Activated CD4-positive, alpha-beta memory T cell treated with anti-CD3 and anti-CD28 coated beads for 36 hours (primary cell): Measurements from ENCODE around the gene CYSRT1. TPM values are rescaled to one million over a fixed set of nuclear protein-coding genes. Genes with fewer than 3 reads are reported as not detected.
A peak's percentile ranks its signal among the peaks of the same experiment; 100 is the strongest.
"Not testable (repeated sequence)": the region's sequence is repeated elsewhere in the genome, so short reads cannot be mapped to it uniquely, and the experiment has no call there.

Source experiments
- CTCF ChIA-PET: fragments of 350-600 bp; sonication (Branson Sonifier 250); formaldehyde crosslinking; loops from one replicate; lab custom pipeline; 2021; ENCODE audit warnings: antibody characterized with exemption, inconsistent platforms; lab: Charles Lee
- POLR2A ChIA-PET: fragments of 350-600 bp; sonication (Branson Sonifier 250); formaldehyde crosslinking; loops from one replicate; lab custom pipeline; 2021; ENCODE audit warnings: antibody characterized with exemption; lab: Charles Lee
- DNase-seq: peaks from one replicate; pipeline ENCODE4 v3.0.0-alpha.2; 2020
- H3K27ac Mint-ChIP-seq: one replicate; pipeline ENCODE4 v1.8.0; 2021; ENCODE audit warnings: mixed read lengths
- H3K27me3 Mint-ChIP-seq: one replicate; pipeline ENCODE4 v1.8.0; 2021; ENCODE audit warnings: mixed read lengths
- H3K36me3 Mint-ChIP-seq: one replicate; pipeline ENCODE4 v1.8.0; 2021; ENCODE audit warnings: mixed read lengths
- H3K4me1 Mint-ChIP-seq: one replicate; pipeline ENCODE4 v1.8.0; 2021; ENCODE audit warnings: low read depth, mixed read lengths
- H3K4me3 Mint-ChIP-seq: one replicate; pipeline ENCODE4 v1.8.0; 2021; ENCODE audit warnings: mild to moderate bottlenecking, mixed read lengths
- H3K9me3 Mint-ChIP-seq: one replicate; pipeline ENCODE4 v1.8.0; 2021; ENCODE audit warnings: mixed read lengths
- intact Hi-C: fragments of 100-400 bp; cut with micrococcal nuclease; formaldehyde crosslinking; loops from one replicate; pipeline ENCODE4 v1.15.1; 2023
- total RNA-seq, 2 experiments: library from RNA; stranded (reverse); gene quantifications; one replicate each; pipeline ENCODE4 v1.2.3, GENCODE V29; 2021

CYSRT1 gene
- total RNA-seq, 2 experiments from 2014 or later = 0.21 to 0.70 TPM

DNA sequence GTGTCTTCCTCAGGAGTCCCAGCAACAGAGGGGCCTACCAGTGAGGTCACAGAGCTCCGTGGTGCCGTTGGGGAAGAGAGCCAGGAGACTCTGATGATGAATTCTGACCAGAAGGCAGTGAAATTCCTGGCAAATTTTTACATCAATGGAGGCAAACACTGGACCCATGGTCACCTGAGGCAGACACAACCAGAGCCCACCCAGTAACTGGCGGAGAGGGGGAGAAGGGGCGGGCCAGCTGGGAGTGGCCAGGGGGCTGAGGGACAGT, 26.2 kb downstream of the CYSRT1 start, which contains the start of gene STPG3:
TSS of gene STPG3 (plus strand) at position 93 of the 268 bp plus-strand sequence. CDS start at position 94, 1 bp downstream.
- no peaks in the 10 kb centered on the region for H3K9me3 Mint-ChIP-seq
- peaks cover 2% of the 10 kb centered on the region for H3K36me3 Mint-ChIP-seq
- POLR2A ChIA-PET = interaction anchor here (2.5 kb wide), 1 partner anchor 10 kb away, joined by 13 read pairs; the partner anchor contains the start of gene TUBB4B
- CTCF ChIA-PET = no interaction called here
- H3K27ac Mint-ChIP-seq = no peak within 1 kb of the TSS
- intact Hi-C loops = no loop called here
- H3K4me1 Mint-ChIP-seq = peaks cover 10% of the 10 kb centered on the region
- H3K4me3 Mint-ChIP-seq = no peak within 1 kb of the TSS
- no peak for DNase-seq
- no peaks in the 10 kb centered on the region for H3K27me3 Mint-ChIP-seq

DNA sequence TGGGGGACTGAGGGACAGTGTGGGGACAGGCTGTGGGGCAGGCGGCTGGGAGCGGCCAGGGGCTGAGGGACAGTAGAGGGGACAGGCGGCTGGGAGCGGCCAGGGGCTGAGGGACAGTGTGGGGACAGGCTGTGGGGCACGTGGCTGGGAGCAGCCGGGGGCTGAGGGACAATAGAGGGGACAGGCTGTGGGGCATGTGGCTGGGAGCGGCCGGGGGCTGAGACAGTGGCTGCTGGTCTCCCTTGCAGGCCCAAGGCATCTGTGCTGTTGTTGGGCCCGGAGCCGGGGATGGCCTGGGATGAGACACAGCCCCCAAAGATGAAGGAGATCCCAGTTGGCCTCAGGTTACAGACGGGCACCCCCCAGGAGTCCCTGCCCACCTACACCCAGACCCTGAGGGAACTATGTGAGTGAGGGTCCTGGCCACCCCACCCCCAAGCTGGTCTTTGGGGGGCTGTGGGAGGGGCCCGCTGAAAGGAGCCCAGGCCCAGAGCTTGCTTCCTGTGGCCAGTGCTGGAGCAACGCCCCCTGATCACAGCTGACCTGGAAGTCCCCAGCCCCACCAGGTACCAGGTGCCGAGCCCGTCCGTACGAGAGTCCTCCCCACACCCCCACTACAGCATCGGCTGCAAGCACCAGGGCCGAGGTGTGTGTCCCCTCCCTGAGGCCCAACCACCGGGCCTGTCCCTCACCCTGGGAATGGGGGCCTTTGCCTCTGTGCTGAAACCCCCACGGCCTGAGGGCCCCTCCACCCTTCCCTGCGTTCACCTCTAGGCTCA, 26.7 kb downstream of the CYSRT1 start:
- Mint-ChIP-seq H3K9me3 (no peaks in the 10 kb centered on the region), H3K36me3 (peaks cover 2% of the 10 kb centered on the region), H3K4me1 (peaks cover 16% of the 10 kb centered on the region), H3K27me3 (no peaks in the 10 kb centered on the region), H3K27ac (no peak overlapping the region), H3K4me3 (no peak overlapping the region)
- DNase-seq = no peak
- ChIA-PET POLR2A (interaction anchor here (2.5 to 5.1 kb wide), 2 partner anchors 10 kb away, joined by 13 to 65 read pairs; partner anchors contain the start of gene TUBB4B), CTCF (no interaction called here)
- intact Hi-C loops = no loop called here

DNA sequence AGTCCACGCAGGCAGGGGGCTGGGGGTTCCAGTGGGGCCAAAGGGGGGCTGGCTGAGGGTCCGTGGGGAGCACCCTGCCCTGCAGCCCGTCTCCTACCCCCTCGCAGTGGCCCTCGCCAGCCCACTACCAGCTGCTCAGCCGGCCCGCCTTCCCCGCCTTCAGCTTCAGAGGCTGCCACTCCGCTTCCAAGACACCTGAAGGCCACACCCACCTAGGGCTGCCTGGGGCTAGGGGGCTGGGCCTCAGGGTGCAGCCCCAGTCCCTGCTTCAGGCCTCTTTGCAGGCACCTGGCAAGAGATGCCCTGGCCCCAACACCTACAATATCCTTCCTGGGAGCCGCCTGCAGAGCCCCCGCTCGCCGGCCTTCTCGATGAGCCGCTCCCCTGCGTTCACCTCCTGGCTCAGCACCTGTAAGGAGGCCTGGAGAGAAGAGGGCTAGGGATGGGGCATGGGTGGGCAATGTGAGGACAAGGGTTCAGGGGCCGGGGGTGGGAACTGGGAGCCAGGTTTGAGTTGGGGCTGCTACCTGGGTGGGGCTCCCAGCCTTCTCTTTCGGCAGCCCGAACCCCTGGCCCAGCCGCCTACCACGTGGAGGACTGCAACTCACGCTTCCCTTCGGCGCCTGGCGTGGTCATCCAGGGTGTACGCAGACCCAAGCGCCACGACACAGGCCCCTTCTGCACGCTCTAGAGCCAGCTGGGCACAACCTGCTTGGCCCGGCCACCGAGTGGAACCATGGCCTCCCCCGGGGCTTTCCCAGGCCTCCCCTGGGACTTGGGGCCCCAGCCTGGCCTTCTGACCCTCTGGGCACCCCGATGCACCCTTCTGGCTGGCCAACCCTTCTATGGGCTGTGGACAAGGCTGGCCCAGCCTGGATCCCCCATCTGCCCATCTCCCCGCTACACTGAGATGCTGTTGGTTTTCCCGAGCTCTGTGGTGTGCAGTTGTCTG, 27.9 kb downstream of the CYSRT1 start:
- POLR2A ChIA-PET = interaction anchor here (5.1 kb wide), 1 partner anchor 11 kb away, joined by 65 read pairs; the partner anchor contains the start of gene TUBB4B
- no peak for DNase-seq
- peaks cover 20% of the 10 kb centered on the region for H3K4me1 Mint-ChIP-seq
- CTCF ChIA-PET = interaction anchor here (0.8 to 2.4 kb wide), 2 partner anchors 11 to 16 kb away, joined by 3 to 11 read pairs; no protein-coding TSS in a partner anchor
- no peak overlapping the region for H3K27ac Mint-ChIP-seq
- intact Hi-C loops = no loop called here
- H3K27me3 Mint-ChIP-seq = no peaks in the 10 kb centered on the region
- no peaks in the 10 kb centered on the region for H3K9me3 Mint-ChIP-seq
- H3K36me3 Mint-ChIP-seq = peaks cover 6% of the 10 kb centered on the region
- H3K4me3 Mint-ChIP-seq = no peak overlapping the region

DNA sequence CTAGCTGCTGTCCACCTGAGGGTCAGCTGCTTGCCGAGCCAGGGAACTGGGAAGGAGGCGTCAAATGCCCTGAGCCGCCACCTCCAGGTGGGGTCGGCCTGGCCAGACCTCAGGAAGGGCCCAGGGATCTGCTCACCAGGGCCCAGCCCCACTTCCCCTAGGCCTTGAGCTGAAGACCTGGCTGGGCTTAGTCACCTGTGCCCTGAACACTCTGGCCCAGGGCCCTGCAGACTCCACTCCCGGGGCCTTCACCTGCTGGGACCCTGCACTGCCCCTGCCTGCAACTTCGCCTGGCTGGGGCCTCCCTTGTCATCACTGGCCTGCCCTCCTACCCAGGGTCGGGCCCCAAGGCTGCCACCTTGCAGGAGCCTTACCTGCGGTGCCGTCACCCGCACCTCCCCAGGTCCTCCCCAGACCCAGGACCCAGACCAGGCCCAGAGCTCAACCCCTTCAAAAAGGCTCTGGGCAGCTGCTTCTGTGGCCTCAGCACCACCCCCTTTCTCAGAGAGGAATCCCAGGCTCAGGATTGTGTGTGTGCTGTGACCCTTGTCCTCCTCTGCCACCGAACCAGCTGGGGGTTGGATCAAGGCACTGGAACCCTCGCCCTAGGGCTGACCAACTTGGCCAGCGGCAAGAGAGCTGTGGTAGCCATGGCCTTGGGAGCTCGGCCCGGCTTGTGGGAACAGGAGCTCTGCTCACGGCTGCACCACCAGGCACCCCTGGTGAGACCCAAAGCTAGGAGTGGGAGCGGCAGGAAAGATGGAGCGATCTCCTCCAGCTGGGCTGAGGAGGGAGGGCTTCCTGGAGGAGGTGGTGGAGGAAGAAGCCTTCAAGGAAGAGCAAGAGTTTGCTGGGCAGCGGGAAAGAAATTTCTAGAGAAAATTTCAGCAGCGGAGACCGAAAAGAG, 29.0 kb downstream of the CYSRT1 start:
- H3K4me1 Mint-ChIP-seq = peaks cover 20% of the 10 kb centered on the region
- H3K36me3 Mint-ChIP-seq = peaks cover 7% of the 10 kb centered on the region
- CTCF ChIA-PET = interaction anchor here (0.6 to 2.4 kb wide), 9 partner anchors 10 to 186 kb away, joined by 3 to 11 read pairs (median 3); partner anchors contain the start of genes NRARP and RNF224
- H3K4me3 Mint-ChIP-seq = peak overlapping the region; percentile 81
- H3K9me3 Mint-ChIP-seq = no peaks in the 10 kb centered on the region
- H3K27ac Mint-ChIP-seq = peak overlapping the region; percentile 30
- H3K27me3 Mint-ChIP-seq = no peaks in the 10 kb centered on the region
- no peak for DNase-seq
- intact Hi-C loops = no loop called here
- POLR2A ChIA-PET = interaction anchor here (1.5 to 5.1 kb wide), 2 partner anchors 9 to 13 kb away, joined by 5 to 65 read pairs; partner anchors contain the start of gene TUBB4B

DNA sequence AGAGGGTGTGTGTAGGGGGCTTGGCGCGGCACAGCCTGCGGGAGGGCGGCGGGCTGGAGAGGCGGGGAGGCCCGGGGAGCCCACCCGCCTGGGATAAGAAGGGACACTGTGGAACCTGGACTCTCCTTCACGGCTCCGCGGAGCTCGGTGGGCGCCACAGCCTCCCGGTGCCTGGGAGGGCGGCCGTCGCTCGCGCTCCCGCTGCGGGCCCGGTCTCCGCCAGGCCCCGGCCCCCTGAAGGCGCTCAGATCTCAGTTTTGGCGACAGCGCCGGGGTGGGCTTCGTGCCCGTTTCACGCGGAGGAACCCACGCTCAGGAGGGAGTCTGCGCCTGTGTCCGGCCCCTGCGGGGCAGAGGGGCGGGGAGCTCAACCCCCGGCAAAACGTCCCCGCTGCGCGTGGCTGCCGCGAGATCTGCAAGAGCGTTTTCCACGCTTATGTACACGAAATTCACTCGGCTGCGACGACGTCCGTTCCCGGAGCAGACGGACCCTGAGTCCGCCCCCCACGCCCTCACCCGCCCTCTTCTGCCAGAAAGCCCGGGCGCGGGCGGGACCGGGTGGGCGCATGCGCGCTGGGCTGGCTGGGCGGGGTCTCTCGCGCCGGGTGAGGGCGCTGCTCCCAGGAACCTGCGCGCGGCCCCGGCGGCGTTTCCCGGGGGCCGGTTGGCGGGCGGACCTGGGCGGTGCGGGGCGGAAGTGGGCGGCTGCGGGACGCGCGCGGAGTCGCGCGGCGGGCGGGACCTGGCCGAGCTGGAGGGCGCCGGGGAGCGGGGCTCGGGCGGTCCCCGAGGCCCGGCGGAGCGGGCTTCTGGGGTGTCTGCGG, 29.9 kb downstream of the CYSRT1 start, which contains the start of gene NELFB:
TSS of gene NELFB (plus strand) at position 704 of the 824 bp plus-strand sequence.
- peak within 1 kb of the TSS; percentile 86 for H3K4me3 Mint-ChIP-seq
- H3K27me3 Mint-ChIP-seq = no peaks in the 10 kb centered on the region
- peaks cover 11% of the 10 kb centered on the region for H3K36me3 Mint-ChIP-seq

DNA sequence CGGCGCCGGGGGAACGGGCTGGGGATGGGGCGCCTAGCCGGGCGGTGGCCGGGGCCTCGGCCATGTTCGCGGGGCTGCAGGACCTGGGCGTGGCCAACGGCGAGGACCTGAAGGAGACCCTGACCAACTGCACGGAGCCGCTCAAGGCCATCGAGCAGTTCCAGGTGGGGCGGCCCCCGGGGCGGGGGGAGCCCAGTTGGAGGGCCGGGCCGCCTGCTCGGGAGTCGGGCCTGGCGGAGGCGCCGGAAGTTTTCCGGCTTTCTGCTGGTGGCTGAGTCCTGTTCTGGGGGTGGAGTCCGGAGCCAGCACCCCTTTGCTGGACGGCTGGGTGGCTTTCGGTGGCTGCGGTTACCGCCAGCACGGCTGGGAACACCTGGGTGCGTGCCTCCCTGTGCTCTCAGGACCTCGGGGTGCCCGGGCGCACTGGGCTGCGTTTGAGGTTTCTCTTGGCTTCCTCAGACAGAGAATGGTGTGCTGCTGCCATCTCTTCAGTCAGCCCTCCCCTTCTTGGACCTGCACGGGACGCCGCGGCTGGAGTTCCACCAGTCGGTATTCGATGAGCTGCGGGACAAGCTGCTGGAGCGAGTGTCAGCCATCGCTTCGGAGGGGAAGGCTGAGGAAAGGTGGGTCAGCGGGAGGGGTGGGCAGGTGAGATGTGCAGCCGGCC, 30.6 kb downstream of the CYSRT1 start:
- Mint-ChIP-seq H3K36me3 (peaks cover 11% of the 10 kb centered on the region), H3K27me3 (no peaks in the 10 kb centered on the region), H3K9me3 (no peaks in the 10 kb centered on the region), H3K27ac (peak overlapping the region; percentile 71), H3K4me1 (peaks cover 20% of the 10 kb centered on the region), H3K4me3 (peak overlapping the region; percentile 86)
- CTCF ChIA-PET = interaction anchor here (0.6 to 2.4 kb wide), 8 partner anchors 12 to 463 kb away, joined by 3 to 15 read pairs (median 6); partner anchors contain the start of genes EXD3, NOXA1, RNF224 and TUBB4B
- intact Hi-C loops = loop anchor here (1.0 kb wide), 1 partner anchor 15 kb away; no protein-coding TSS in a partner anchor
- POLR2A ChIA-PET = interaction anchor here (1.5 to 5.1 kb wide), 2 partner anchors 11 to 14 kb away, joined by 5 to 65 read pairs; partner anchors contain the start of gene TUBB4B
- no peak for DNase-seq

More for the DNA sequence above, 29.9 kb downstream of the CYSRT1 start, which contains the start of gene NELFB:
- POLR2A ChIA-PET = interaction anchor here (1.5 to 5.1 kb wide), 2 partner anchors 10 to 13 kb away, joined by 5 to 65 read pairs; partner anchors contain the start of gene TUBB4B
- peaks cover 20% of the 10 kb centered on the region for H3K4me1 Mint-ChIP-seq
- intact Hi-C loops = loop anchor here (1.0 kb wide), 1 partner anchor 15 kb away; no protein-coding TSS in a partner anchor
- CTCF ChIA-PET = interaction anchor here (0.6 to 2.4 kb wide), 10 partner anchors 11 to 187 kb away, joined by 3 to 11 read pairs (median 4); partner anchors contain the start of genes EXD3, NOXA1, NRARP and RNF224
- peak; percentile 96 for DNase-seq
- H3K9me3 Mint-ChIP-seq = no peaks in the 10 kb centered on the region
- H3K27ac Mint-ChIP-seq = peak within 1 kb of the TSS; percentile 71

DNA sequence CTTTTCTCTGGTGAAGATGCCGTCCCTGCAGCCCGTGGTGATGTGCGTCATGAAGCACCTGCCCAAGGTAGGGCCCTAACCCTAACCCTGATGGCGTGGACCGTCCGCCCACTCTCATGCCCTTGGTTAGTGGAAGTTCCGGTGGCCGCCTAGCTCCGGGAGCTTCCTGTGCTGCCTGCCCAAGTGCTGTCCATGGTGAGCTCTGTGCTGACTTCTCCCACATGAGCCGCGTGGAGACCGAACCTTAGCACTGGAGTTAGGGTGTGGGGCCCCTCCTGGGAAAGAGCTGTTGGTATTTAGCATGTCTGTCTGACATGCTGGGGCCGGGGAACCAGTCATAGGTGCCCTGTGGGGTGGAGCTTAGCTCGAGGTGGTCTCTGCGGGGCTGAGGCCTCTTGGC, 31.4 kb downstream of the CYSRT1 start:
- H3K9me3 Mint-ChIP-seq = no peaks in the 10 kb centered on the region
- POLR2A ChIA-PET = interaction anchor here (0.6 to 5.1 kb wide), 3 partner anchors 15 to 33 kb away, joined by 3 to 65 read pairs (median 3); partner anchors contain the start of genes TOR4A and TUBB4B
- no peak for DNase-seq
- H3K4me1 Mint-ChIP-seq = peaks cover 20% of the 10 kb centered on the region
- no peak overlapping the region for H3K27ac Mint-ChIP-seq
- H3K4me3 Mint-ChIP-seq = peak overlapping the region; percentile 86
- intact Hi-C loops = no loop called here
- CTCF ChIA-PET = interaction anchor here (0.6 to 2.1 kb wide), 6 partner anchors 16 to 464 kb away, joined by 3 to 15 read pairs (median 4); partner anchors contain the start of genes EXD3, NOXA1, RNF224 and TUBB4B
- peaks cover 11% of the 10 kb centered on the region for H3K36me3 Mint-ChIP-seq
- no peaks in the 10 kb centered on the region for H3K27me3 Mint-ChIP-seq

DNA sequence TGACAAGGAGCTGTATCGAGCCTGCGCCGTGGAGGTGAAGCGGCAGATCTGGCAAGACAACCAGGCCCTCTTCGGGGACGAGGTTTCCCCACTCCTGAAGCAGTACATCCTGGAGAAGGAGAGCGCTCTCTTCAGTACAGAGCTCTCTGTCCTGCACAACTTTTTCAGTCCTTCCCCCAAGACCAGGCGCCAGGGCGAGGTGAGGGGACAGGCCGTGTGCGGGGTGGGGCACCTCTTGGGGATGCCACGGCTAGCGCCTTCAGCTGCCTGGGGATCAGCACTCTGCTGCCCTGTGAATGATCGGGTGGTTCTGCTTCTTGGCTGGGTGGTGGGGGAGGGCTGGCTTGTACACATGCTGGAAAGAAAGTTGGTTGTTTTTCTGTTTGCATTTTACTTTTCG, 31.9 kb downstream of the CYSRT1 start:
- no peaks in the 10 kb centered on the region for H3K27me3 Mint-ChIP-seq
- DNase-seq = no peak
- H3K4me1 Mint-ChIP-seq = peaks cover 20% of the 10 kb centered on the region
- intact Hi-C loops = no loop called here
- no peaks in the 10 kb centered on the region for H3K9me3 Mint-ChIP-seq
- ChIA-PET CTCF (interaction anchor here (0.6 to 2.1 kb wide), 6 partner anchors 16 to 464 kb away, joined by 3 to 15 read pairs (median 4); partner anchors contain the start of genes EXD3, NOXA1, RNF224 and TUBB4B), POLR2A (interaction anchor here (0.6 to 5.1 kb wide), 3 partner anchors 16 to 34 kb away, joined by 3 to 65 read pairs (median 3); partner anchors contain the start of genes TOR4A and TUBB4B)
- peak overlapping the region; percentile 86 for H3K4me3 Mint-ChIP-seq
- H3K36me3 Mint-ChIP-seq = peaks cover 16% of the 10 kb centered on the region
- no peak overlapping the region for H3K27ac Mint-ChIP-seq

DNA sequence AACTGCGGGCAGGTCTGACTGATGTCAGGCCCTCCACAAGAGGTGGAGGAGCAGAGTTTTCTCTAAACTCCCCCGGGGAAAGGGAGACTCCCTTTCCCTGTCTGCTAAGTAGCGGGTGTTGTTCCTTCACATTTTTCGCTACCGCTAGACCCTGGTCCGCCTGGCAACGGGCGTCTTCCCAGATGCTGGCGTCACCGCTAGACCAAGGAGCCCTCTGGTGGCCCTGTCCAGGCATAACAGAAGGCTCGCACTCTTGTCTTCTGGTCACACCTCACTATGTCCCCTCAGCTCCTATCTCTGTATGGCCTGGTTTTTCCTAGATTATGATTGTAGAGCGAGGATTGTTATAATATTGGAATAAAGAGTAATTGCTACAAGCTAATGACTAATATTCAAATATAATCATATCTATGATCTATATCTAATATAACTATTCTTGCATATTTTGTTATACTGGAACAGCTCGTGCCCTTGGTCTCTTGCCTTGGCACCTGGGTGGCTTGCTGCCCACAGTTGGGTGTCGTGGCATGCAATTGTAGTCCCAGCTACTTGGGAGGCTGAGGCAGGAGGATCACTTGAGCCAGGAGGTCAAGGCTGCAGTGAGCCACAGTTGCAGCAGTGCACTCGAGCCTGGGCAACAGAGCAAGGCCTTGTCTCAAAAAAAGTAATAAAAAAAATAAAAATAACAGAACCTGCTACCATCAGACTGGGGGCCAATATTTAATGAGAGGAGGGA, 37.4 kb downstream of the CYSRT1 start:
- H3K9me3 Mint-ChIP-seq, H3K4me3 Mint-ChIP-seq, H3K27ac Mint-ChIP-seq, POLR2A ChIA-PET, DNase-seq, intact Hi-C loops, H3K27me3 Mint-ChIP-seq, H3K4me1 Mint-ChIP-seq: not testable (repeated sequence)
- CTCF ChIA-PET = interaction anchor here (1.3 to 1.6 kb wide), 2 partner anchors 26 to 39 kb away, joined by 4 to 5 read pairs; partner anchors contain the start of gene NRARP
- H3K36me3 Mint-ChIP-seq = peaks cover 16% of the 10 kb centered on the region
